Left cardiac atrium (tissue), 4 donors: ENCODE results near the gene FDPS. TPM values are rescaled to one million over a fixed set of nuclear protein-coding genes. Genes with fewer than 3 reads are reported as not detected.

Source experiments
- ATAC-seq, 2 donors: fragments of 200-7000 bp; cut with Tn5 transposase; one replicate each; pipeline ENCODE4 v1.9.1; 2020; ENCODE audit warnings: mild to moderate bottlenecking in 2 of 2, moderate library complexity in 2 of 2
- DNase-seq: peaks from one replicate; pipeline ENCODE4 v3.0.0-alpha.2; 2020
- intact Hi-C, 2 donors: fragments of 100-400 bp; cut with DNase I; formaldehyde crosslinking; loops; one replicate each; pipeline versions ENCODE4 v1.14.1 to v1.15.1; 2022 to 2023
- long read RNA-seq: library from polyadenylated mRNA; unstranded; transcript quantifications from one replicate; pipeline ENCODE4 v2.0.0, GENCODE V29; 2021
- total RNA-seq, 2 donors: library from RNA; stranded (reverse); fragmentation: NEBNext Ultra II Directional; extraction: Animal tissue kit (Norgen Biotek cat#: 25700); gene quantifications; one replicate each; pipeline ENCODE4 v1.2.1, GENCODE V29; 2021
- donor health status: DM: no; HTN: yes; CAD: no.
- donor health status: DM: no; HTN: yes; CAD: no; lungs with severe emphysema.
- donor health status: DM: yes; HTN: yes; CAD: no.
- donor health status: Dilated cardiomyopathy.

The FDPS gene
- total RNA-seq, result 100 to 1,000 TPM in 1 of 2 donors, 10 to 100 TPM in 1; 92.9 to 128 TPM
- long read RNA-seq, transcript FDPS-203 (10 exons, 1,256 nt), result minor isoform, 9 of 48 reads
- long read RNA-seq, transcript FDPS-206 (10 exons, 1,178 nt), result major isoform, 21 of 48 reads
- long read RNA-seq, partial matches to known transcripts, result 5 of 48 reads
- long read RNA-seq, other reads (novel, unspliced or antisense), result 8 of 48 reads

- intact Hi-C loops, result loop anchor here in 1 of 2 donors (2.0 kb wide), 1 partner anchor 36 kb away; the partner anchor contains the start of gene CLK2
- peak; percentile 99 for DNase-seq
- ATAC-seq, result peak; percentile 99
Measured at GRCh38 chr1:155308493-155309422, at the start of gene FDPS. Gene FDPS, plus strand, starts transcription at chr1:155308866. Its CDS starts 924 bp downstream, at chr1:155309790.

GRCh38 chr1:155260276-155260675, 48.4 kb upstream of the FDPS start:
- intact Hi-C loops, result no loop called here
- DNase-seq, result no peak
- ATAC-seq, result no peak

- ATAC-seq (no peak), DNase-seq (no peak)
- intact Hi-C loops, result no loop called here
Measured at GRCh38 chr1:155261493-155261851, 47.2 kb upstream of the FDPS start.

- intact Hi-C loops, result no loop called here
- ATAC-seq (peak; percentile 98 to 99), DNase-seq (peak; percentile 97)
Measured at GRCh38 chr1:155261852-155262673, 46.6 kb upstream of the FDPS start, which contains the start of gene SCAMP3. Gene SCAMP3, minus strand, starts transcription at chr1:155262360. Its CDS starts 209 bp downstream, at chr1:155262151.

- ATAC-seq (no peak), DNase-seq (no peak)
- intact Hi-C loops, result no loop called here
Measured at GRCh38 chr1:155263067-155263466, 45.6 kb upstream of the FDPS start.

- no peak for DNase-seq
- no peak for ATAC-seq
- intact Hi-C loops, result no loop called here
Measured at GRCh38 chr1:155266553-155266952, 42.1 kb upstream of the FDPS start.

GRCh38 chr1:155267373-155267772, 41.3 kb upstream of the FDPS start:
- intact Hi-C loops, result no loop called here
- DNase-seq, result no peak
- no peak for ATAC-seq

GRCh38 chr1:155268630-155269029, 40.0 kb upstream of the FDPS start:
- DNase-seq (no peak), ATAC-seq (no peak)
- intact Hi-C loops, result no loop called here

- no peak for ATAC-seq
- no peak for DNase-seq
- intact Hi-C loops, result no loop called here
Measured at GRCh38 chr1:155269381-155269780, 39.3 kb upstream of the FDPS start.

- ATAC-seq, result peak; percentile 49 to 51
- intact Hi-C loops, result loop anchor here in 1 of 2 donors (2.0 kb wide), 1 partner anchor 36 kb away; the partner anchor contains the start of gene FDPS
- DNase-seq, result no peak
Measured at GRCh38 chr1:155272466-155273342, 36.0 kb upstream of the FDPS start.

GRCh38 chr1:155273343-155274245, 35.1 kb upstream of the FDPS start, which contains the start of gene CLK2:
Gene CLK2, minus strand, starts transcription at chr1:155273504. Its CDS starts 2,527 bp downstream, at chr1:155270977.
- intact Hi-C loops, result loop anchor here in 1 of 2 donors (2.0 kb wide), 1 partner anchor 35 kb away; the partner anchor contains the start of gene FDPS
- DNase-seq (peak; percentile 97), ATAC-seq (peak; percentile 91 to 93)

- intact Hi-C loops, result loop anchor here in 1 of 2 donors (5.0 kb wide), 1 partner anchor 45 kb away; the partner anchor contains the start of gene RUSC1
- ATAC-seq (peak; percentile 88 to 89), DNase-seq (peak; percentile 99)
Measured at GRCh38 chr1:155277070-155277901, 31.4 kb upstream of the FDPS start, which contains the start of gene HCN3. Gene HCN3, plus strand, starts transcription at chr1:155277463. Its CDS starts 128 bp downstream, at chr1:155277591.

GRCh38 chr1:155277902-155278688, 30.6 kb upstream of the FDPS start:
- intact Hi-C loops, result loop anchor here (2.0 to 5.0 kb wide), 2 partner anchors 44 to 45 kb away; partner anchors contain the start of gene RUSC1 (in 1 of the 2)
- DNase-seq (peak; percentile 70), ATAC-seq (peak; percentile 14 to 21)

- intact Hi-C loops, result loop anchor here (2.0 to 5.0 kb wide), 2 partner anchors 44 kb away; partner anchors contain the start of gene RUSC1 (in 1 of the 2)
- ATAC-seq (no peak), DNase-seq (no peak)
Measured at GRCh38 chr1:155278689-155279160, 29.9 kb upstream of the FDPS start.

GRCh38 chr1:155279268-155279667, 29.4 kb upstream of the FDPS start:
- intact Hi-C loops, result loop anchor here (2.0 to 5.0 kb wide), 2 partner anchors 43 to 44 kb away; partner anchors contain the start of gene RUSC1 (in 1 of the 2)
- DNase-seq, result no peak

More at GRCh38 chr1:155279268-155279667, 29.4 kb upstream of the FDPS start:
- no peak for ATAC-seq
